Measurements from ENCODE around the gene JPT2. TPM values are rescaled to one million over a fixed set of nuclear protein-coding genes. Genes with fewer than 3 reads are reported as not detected.
A peak's percentile ranks its signal among the peaks of the same experiment; 100 is the strongest.

The JPT2 gene
- total and polyA plus RNA-seq, 4 experiments from 2014 or later, result 4.8 to 43.1 (median 24.4) TPM

DNA sequence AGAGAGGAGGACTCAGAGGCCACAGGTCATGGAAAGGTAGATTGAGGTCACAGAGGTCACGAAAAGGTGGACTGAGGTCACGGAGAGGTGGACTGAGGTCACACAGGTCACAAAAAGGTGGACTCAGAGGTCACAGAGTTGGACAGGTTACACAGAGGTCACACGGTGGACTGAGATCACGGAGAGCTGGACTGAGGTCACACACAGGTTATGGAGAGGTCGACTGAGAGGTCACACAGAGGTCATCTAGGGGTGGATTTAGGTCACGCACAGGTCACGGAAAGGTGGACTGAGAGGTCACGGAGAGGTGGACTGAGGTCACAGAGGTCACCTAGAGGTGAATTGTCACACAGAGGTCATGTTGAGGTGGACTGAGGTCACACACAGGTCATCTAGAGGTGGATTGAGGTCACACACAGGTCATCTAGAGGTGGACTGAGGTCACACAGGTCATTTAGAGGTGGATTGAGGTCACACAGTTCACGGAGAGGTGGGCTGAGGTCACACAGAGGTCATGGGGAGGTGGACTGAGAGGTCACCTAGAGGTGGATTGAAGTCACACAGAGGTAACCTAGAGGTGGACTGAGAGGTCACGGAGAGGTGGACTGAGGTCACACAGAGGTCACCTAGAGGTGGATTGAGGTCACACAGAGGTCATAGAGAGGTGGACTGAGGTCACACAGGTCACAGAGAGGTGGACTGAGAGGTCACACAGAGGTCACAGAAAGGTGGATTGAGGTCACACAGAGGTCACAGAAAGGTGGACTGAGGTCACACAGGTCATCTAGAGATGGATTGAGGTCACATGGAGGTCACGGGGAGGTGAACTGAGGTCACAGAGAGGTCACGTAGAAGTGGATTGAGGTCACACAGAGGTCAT, 26.7 kb upstream of the JPT2 start:
- Mint-ChIP-seq H3K27me3 (no peaks in the 10 kb centered on the region), H3K9me3 (peaks cover 0 to 2% (median 0%) of the 10 kb centered on the region in 8 donors), H3K4me3 (peak overlapping the region in 1 of 8 donors; percentile 77), H3K27ac (peak overlapping the region in 4 of 7 donors; percentile 13 to 78 (median 58)), H3K36me3 (peaks cover 40 to 42% of the 10 kb centered on the region in 2 donors), H3K4me1 (peaks cover 5 to 15% (median 10%) of the 10 kb centered on the region in 4 donors)
- no peak overlapping the region for H3K27ac ChIP-seq (ENCODE audit: low read depth, low read length)
- H3K27me3 ChIP-seq (ENCODE audit: insufficient read depth, low read length), result no peaks in the 10 kb centered on the region
- peaks cover 28% of the 10 kb centered on the region for H3K36me3 ChIP-seq (ENCODE audit: insufficient read depth, low read length)
- no peak for DNase-seq
- CTCF ChIA-PET (ENCODE audit: partially characterized antibody), result no interaction called here
- H3K9me3 ChIP-seq (ENCODE audit: control insufficient read depth in 1 of 2, low read length in 2 of 2), result no peaks in the 10 kb centered on the region
- no peak overlapping the region for H3K4me3 ChIP-seq (ENCODE audit: low read length in 2 of 2)
- intact Hi-C loops (cut with micrococcal nuclease), result no loop called here
- peaks cover 6% of the 10 kb centered on the region for H3K4me1 ChIP-seq (ENCODE audit: insufficient read depth, low read length)
- POLR2A ChIA-PET (ENCODE audit: partially characterized antibody), result no interaction called here

GRCh38 chr16:1651974-1652312, 26.1 kb upstream of the JPT2 start:
- no peak for DNase-seq
- H3K9me3 Mint-ChIP-seq, result peaks cover 0 to 2% (median 0%) of the 10 kb centered on the region in 8 donors
- POLR2A ChIA-PET (ENCODE audit: partially characterized antibody), result no interaction called here
- H3K27me3 ChIP-seq (ENCODE audit: insufficient read depth, low read length), result no peaks in the 10 kb centered on the region
- no peaks in the 10 kb centered on the region for H3K27me3 Mint-ChIP-seq
- H3K4me3 ChIP-seq (ENCODE audit: low read length in 2 of 2), result no peak overlapping the region
- H3K36me3 ChIP-seq (ENCODE audit: insufficient read depth, low read length), result peaks cover 28% of the 10 kb centered on the region
- H3K27ac Mint-ChIP-seq, result peak overlapping the region in 2 of 7 donors; percentile 75 to 78
- peaks cover under 1% of the 10 kb centered on the region for H3K4me1 ChIP-seq (ENCODE audit: insufficient read depth, low read length)
- H3K9me3 ChIP-seq (ENCODE audit: control insufficient read depth in 1 of 2, low read length in 2 of 2), result no peaks in the 10 kb centered on the region
- peaks cover 35 to 38% of the 10 kb centered on the region in 2 donors for H3K36me3 Mint-ChIP-seq
- H3K4me3 Mint-ChIP-seq, result peak overlapping the region in 1 of 8 donors; percentile 77
- H3K4me1 Mint-ChIP-seq, result peaks cover 0 to 9% (median 5%) of the 10 kb centered on the region in 4 donors
- no peak overlapping the region for H3K27ac ChIP-seq (ENCODE audit: low read depth, low read length)
- CTCF ChIA-PET (ENCODE audit: partially characterized antibody), result no interaction called here
- intact Hi-C loops (cut with micrococcal nuclease), result no loop called here

GRCh38 chr16:1653023-1653422, 25.1 kb upstream of the JPT2 start:
- Mint-ChIP-seq H3K36me3 (peaks cover 31 to 42% of the 10 kb centered on the region in 2 donors), H3K4me3 (no peak overlapping the region), H3K4me1 (peaks cover 0 to 8% (median 4%) of the 10 kb centered on the region in 4 donors), H3K9me3 (peaks cover 0 to 2% (median 0%) of the 10 kb centered on the region in 8 donors), H3K27ac (no peak overlapping the region), H3K27me3 (no peaks in the 10 kb centered on the region)
- H3K4me3 ChIP-seq (ENCODE audit: low read length in 2 of 2), result no peak overlapping the region
- H3K4me1 ChIP-seq (ENCODE audit: insufficient read depth, low read length), result no peaks in the 10 kb centered on the region
- no peak for DNase-seq
- ChIA-PET CTCF (ENCODE audit: partially characterized antibody) (no interaction called here), POLR2A (ENCODE audit: partially characterized antibody) (no interaction called here)
- H3K27me3 ChIP-seq (ENCODE audit: insufficient read depth, low read length), result no peaks in the 10 kb centered on the region
- no peaks in the 10 kb centered on the region for H3K9me3 ChIP-seq (ENCODE audit: control insufficient read depth in 1 of 2, low read length in 2 of 2)
- H3K27ac ChIP-seq (ENCODE audit: low read depth, low read length), result no peak overlapping the region
- peaks cover 36% of the 10 kb centered on the region for H3K36me3 ChIP-seq (ENCODE audit: insufficient read depth, low read length)
- intact Hi-C loops (cut with micrococcal nuclease), result no loop called here

GRCh38 chr16:1654505-1655268, 23.4 kb upstream of the JPT2 start:
- H3K36me3 ChIP-seq (ENCODE audit: insufficient read depth, low read length), result peaks cover 44% of the 10 kb centered on the region
- H3K9me3 Mint-ChIP-seq, result peaks cover 0 to 2% (median 0%) of the 10 kb centered on the region in 8 donors
- CTCF ChIA-PET (ENCODE audit: partially characterized antibody), result no interaction called here

DNA sequence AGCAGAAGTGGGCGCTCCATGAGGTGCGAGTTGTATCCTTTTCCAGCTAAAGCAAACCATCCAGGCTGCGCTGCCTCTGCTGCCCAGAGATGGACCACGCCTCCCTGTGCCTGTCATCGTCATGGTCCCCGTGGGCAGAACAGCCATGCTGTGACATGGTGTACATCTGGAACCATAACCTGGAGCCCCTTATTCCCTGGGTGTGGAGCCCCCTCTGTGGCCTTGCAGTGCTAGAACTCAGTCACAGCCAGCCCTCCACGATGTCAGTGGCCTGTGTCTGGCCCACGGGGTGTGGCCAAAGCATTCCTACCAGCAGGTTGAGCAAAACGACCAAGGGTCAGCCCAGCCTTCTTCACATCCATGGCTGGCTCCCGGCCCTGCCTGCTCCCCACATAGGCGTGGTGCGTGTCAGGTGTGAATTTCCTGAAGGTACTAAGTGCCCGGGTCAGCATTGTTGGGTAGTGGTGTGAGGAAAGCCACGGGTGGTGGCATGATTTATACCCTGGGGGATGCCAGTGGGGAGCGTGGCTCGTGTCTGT, 22.7 kb upstream of the JPT2 start:
- POLR2A ChIA-PET (ENCODE audit: partially characterized antibody), result no interaction called here
- Histone ChIP-seq H3K36me3 (ENCODE audit: insufficient read depth, low read length) (peaks cover 50% of the 10 kb centered on the region), H3K27me3 (ENCODE audit: insufficient read depth, low read length) (no peaks in the 10 kb centered on the region), H3K4me1 (ENCODE audit: insufficient read depth, low read length) (no peaks in the 10 kb centered on the region), H3K27ac (ENCODE audit: low read depth, low read length) (no peak overlapping the region), H3K9me3 (ENCODE audit: control insufficient read depth in 1 of 2, low read length in 2 of 2) (no peaks in the 10 kb centered on the region), H3K4me3 (ENCODE audit: low read length in 2 of 2) (no peak overlapping the region)
- CTCF ChIA-PET (ENCODE audit: partially characterized antibody), result no interaction called here
- Mint-ChIP-seq H3K27ac (no peak overlapping the region), H3K27me3 (no peaks in the 10 kb centered on the region), H3K4me3 (no peak overlapping the region), H3K9me3 (peaks cover 0 to 2% (median 0%) of the 10 kb centered on the region in 8 donors), H3K4me1 (peaks cover 0 to 8% (median 4%) of the 10 kb centered on the region in 4 donors), H3K36me3 (peaks cover 31 to 53% of the 10 kb centered on the region in 2 donors)
- intact Hi-C loops (cut with micrococcal nuclease), result no loop called here
- DNase-seq, result no peak

More at GRCh38 chr16:1654505-1655268, 23.4 kb upstream of the JPT2 start:
- no peak overlapping the region for H3K27ac Mint-ChIP-seq
- no peaks in the 10 kb centered on the region for H3K9me3 ChIP-seq (ENCODE audit: control insufficient read depth in 1 of 2, low read length in 2 of 2)
- DNase-seq, result no peak
- no peak overlapping the region for H3K4me3 ChIP-seq (ENCODE audit: low read length in 2 of 2)
- H3K27me3 ChIP-seq (ENCODE audit: insufficient read depth, low read length), result no peaks in the 10 kb centered on the region
- peaks cover 31 to 50% of the 10 kb centered on the region in 2 donors for H3K36me3 Mint-ChIP-seq
- no peaks in the 10 kb centered on the region for H3K27me3 Mint-ChIP-seq
- POLR2A ChIA-PET (ENCODE audit: partially characterized antibody), result no interaction called here
- intact Hi-C loops (cut with micrococcal nuclease), result no loop called here
- H3K4me1 Mint-ChIP-seq, result peaks cover 0 to 8% (median 4%) of the 10 kb centered on the region in 4 donors
- H3K4me3 Mint-ChIP-seq, result no peak overlapping the region
- no peak overlapping the region for H3K27ac ChIP-seq (ENCODE audit: low read depth, low read length)
- no peaks in the 10 kb centered on the region for H3K4me1 ChIP-seq (ENCODE audit: insufficient read depth, low read length)

- no peaks in the 10 kb centered on the region for H3K4me1 ChIP-seq (ENCODE audit: insufficient read depth, low read length)
- peaks cover 0 to 7% (median 1%) of the 10 kb centered on the region in 4 donors for H3K4me1 Mint-ChIP-seq
- POLR2A ChIA-PET (ENCODE audit: partially characterized antibody), result interaction anchor here (1.3 kb wide), 1 partner anchor 22 kb away, joined by 3 read pairs; no protein-coding TSS in a partner anchor
- no peak overlapping the region for H3K27ac Mint-ChIP-seq
- no peaks in the 10 kb centered on the region for H3K27me3 ChIP-seq (ENCODE audit: insufficient read depth, low read length)
- H3K9me3 Mint-ChIP-seq, result peaks cover 0 to 2% (median 0%) of the 10 kb centered on the region in 8 donors
- no peaks in the 10 kb centered on the region for H3K27me3 Mint-ChIP-seq
- CTCF ChIA-PET (ENCODE audit: partially characterized antibody), result no interaction called here
- H3K27ac ChIP-seq (ENCODE audit: low read depth, low read length), result no peak overlapping the region
- no peak overlapping the region for H3K4me3 ChIP-seq (ENCODE audit: low read length in 2 of 2)
- no peak for DNase-seq
- peaks cover 52% of the 10 kb centered on the region for H3K36me3 ChIP-seq (ENCODE audit: insufficient read depth, low read length)
- no peak overlapping the region for H3K4me3 Mint-ChIP-seq
- intact Hi-C loops (cut with micrococcal nuclease), result no loop called here
- no peaks in the 10 kb centered on the region for H3K9me3 ChIP-seq (ENCODE audit: control insufficient read depth in 1 of 2, low read length in 2 of 2)
- H3K36me3 Mint-ChIP-seq, result peaks cover 24 to 46% of the 10 kb centered on the region in 2 donors
Measured at GRCh38 chr16:1655909-1656807, 21.9 kb upstream of the JPT2 start.

Measured in CD4-positive, alpha-beta memory T cell (primary cell).